HCT116 (cell line): ENCODE data around the gene PCCA. TPM values are rescaled to one million over a fixed set of nuclear protein-coding genes. Genes with fewer than 3 reads are reported as not detected.
A peak's percentile ranks its signal among the peaks of the same experiment; 100 is the strongest.

Experiments used
- ATAC-seq: fragments of 200-7000 bp; cut with Tn5 transposase; 2 replicates; pipeline ENCODE4 v1.9.1; 2020; ENCODE audit warnings: mild to moderate bottlenecking, moderate library complexity
- BruUV-seq: library from RNA; stranded (reverse); fragments of 400-500 nt; replicated peaks from 2 replicates; lab custom pipeline; 2021; lab: Mats Ljungman, UMichigan
- CTCF ChIA-PET: fragments of 300-600 bp; sonication (Branson Sonifier 250); formaldehyde crosslinking; loops from one replicate; lab custom pipeline; 2021; ENCODE audit warnings: antibody characterized with exemption; lab: Charles Lee
- POLR2A ChIA-PET: fragments of 300-600, 350-600 bp; sonication (Branson Sonifier 250); formaldehyde crosslinking; loops from one replicate; lab custom pipeline; 2021; ENCODE audit warnings: antibody characterized with exemption; lab: Charles Lee
- RAD21 ChIA-PET, 2 experiments: fragments of 300-600 bp; sonication (Branson Sonifier 250); formaldehyde crosslinking; loops; one replicate each; lab custom pipeline; 2023; ENCODE audit warnings: low total read pairs in 2 of 2; ENCODE audit not compliant: uncharacterized antibody in 2 of 2, unreplicated experiment in 2 of 2, low non-redundant PET in 1 of 2; lab: Charles Lee
- DNase-seq: peaks from one replicate; pipeline ENCODE4 v3.0.0-alpha.2; 2010; ENCODE audit warnings: low read depth, low spot score
- H2AFZ ChIP-seq: fragments of 200-600 bp; shearing (Covaris generic), sonication (generic); 2 replicates; pipeline ENCODE4 v1.6.1; 2017; ENCODE audit warnings: low read depth, mixed run types, mixed read lengths, antibody characterized with exemption, low read length; ENCODE audit not compliant: poor library complexity, severe bottlenecking
- H3K27ac ChIP-seq: 2 replicates; pipeline ENCODE4 v1.5.1; 2012; ENCODE audit warnings: low read depth, low read length
- H3K27me3 ChIP-seq: fragments of 200-600 bp; sonication (generic); 2 replicates; pipeline ENCODE4 v1.6.1; 2016; ENCODE audit warnings: mixed run types, low read length, mixed read lengths; ENCODE audit not compliant: insufficient read depth
- H3K36me3 ChIP-seq, 2 experiments: fragments of 200-500 bp in 1 of 2; fragments of 200-600 bp in 1 of 2; sonication (Bioruptor generic) in 1 of 2; sonication (generic) in 1 of 2; 2 replicates each; pipeline versions ENCODE4 v1.5.1 to v1.6.1; 2014 to 2016; ENCODE audit warnings: low read length in 2 of 2, inconsistent platforms in 1 of 2, mixed read lengths in 1 of 2, mixed run types in 1 of 2; ENCODE audit not compliant: insufficient read depth in 2 of 2, control insufficient read depth in 1 of 2
- H3K4me1 ChIP-seq, 2 experiments: fragments of 200-600 bp in 1 of 2; sonication (generic) in 1 of 2; 2 replicates each; pipeline versions ENCODE4 v1.5.1 to v1.6.1; 2012 to 2017; ENCODE audit warnings: low read length in 2 of 2, inconsistent platforms in 1 of 2, mild to moderate bottlenecking in 1 of 2, mixed read lengths in 1 of 2, mixed run types in 1 of 2, moderate library complexity in 1 of 2; ENCODE audit not compliant: insufficient read depth in 2 of 2, control insufficient read depth in 1 of 2
- H3K4me2 ChIP-seq: fragments of 200-600 bp; sonication (generic); 2 replicates; pipeline ENCODE4 v1.6.1; 2017; ENCODE audit warnings: mixed run types, low read length, mixed read lengths
- H3K4me3 ChIP-seq, 2 experiments: fragments of 200-600 bp in 1 of 2; sonication (generic) in 1 of 2; replicated peaks in 1 of 2; 2 replicates each; pipeline ENCODE4 v1.5.1; 2011 to 2016; ENCODE audit warnings: low read length in 2 of 2, control low read depth in 1 of 2, low read depth in 1 of 2, mild to moderate bottlenecking in 1 of 2, mixed read lengths in 1 of 2, mixed run types in 1 of 2
- H3K79me2 ChIP-seq: fragments of 200-600 bp; sonication (generic); 2 replicates; pipeline ENCODE4 v1.6.1; 2017; ENCODE audit warnings: mild to moderate bottlenecking, mixed run types, low read length, moderate library complexity, mixed read lengths; ENCODE audit not compliant: insufficient read depth
- H3K9ac ChIP-seq: fragments of 200-600 bp; sonication (generic); 2 replicates; pipeline ENCODE4 v1.6.1; 2016; ENCODE audit warnings: low read length, mixed read lengths
- H3K9me2 ChIP-seq: fragments of 200-600 bp; sonication (generic), shearing (Covaris generic); 2 replicates; pipeline ENCODE4 v1.6.1; 2017; ENCODE audit warnings: mixed run types, mild to moderate bottlenecking, moderate library complexity; ENCODE audit not compliant: insufficient read depth
- H3K9me3 ChIP-seq, 2 experiments: fragments of 200-500 bp in 1 of 2; fragments of 200-600 bp in 1 of 2; sonication (Bioruptor generic) in 1 of 2; sonication (generic) in 1 of 2; 2 replicates each; pipeline ENCODE4 v1.6.1; 2014 to 2017; ENCODE audit warnings: low read length in 2 of 2, mixed read lengths in 2 of 2, inconsistent platforms in 1 of 2, low read depth in 1 of 2, mild to moderate bottlenecking in 1 of 2, mixed run types in 1 of 2, moderate library complexity in 1 of 2; ENCODE audit not compliant: control insufficient read depth in 1 of 2, insufficient read depth in 1 of 2
- H4K20me1 ChIP-seq: fragments of 200-600 bp; sonication (generic), shearing (Covaris generic); 2 replicates; pipeline ENCODE4 v1.6.1; 2017; ENCODE audit warnings: mixed run types, mild to moderate bottlenecking, moderate library complexity; ENCODE audit not compliant: insufficient read depth
- CEBPB ChIP-seq: IDR thresholded peaks from 2 replicates; pipeline ENCODE4 v1.6.1; 2012; ENCODE audit warnings: low read depth
- ELF1 ChIP-seq: IDR thresholded peaks from 2 replicates; pipeline ENCODE4 v1.6.1; 2012; ENCODE audit warnings: low read depth, borderline replicate concordance
- EZH2phosphoT487 ChIP-seq: fragments of 200-600 bp; IDR thresholded peaks from 2 replicates; pipeline ENCODE4 v1.6.1; 2018; ENCODE audit warnings: antibody characterized with exemption, borderline replicate concordance
- FOSL1 ChIP-seq: IDR thresholded peaks from 2 replicates; pipeline ENCODE4 v1.6.1; 2012; ENCODE audit warnings: low read depth
- JUND ChIP-seq: IDR thresholded peaks from 2 replicates; pipeline ENCODE4 v1.6.1; 2012
- ZFX ChIP-seq: fragments of 450-650 bp; IDR thresholded peaks from 2 replicates; pipeline ENCODE4 v1.6.1; 2017
- intact Hi-C: fragments of 100-400 bp; cut with micrococcal nuclease; formaldehyde crosslinking; loops from 2 replicates; pipeline ENCODE4 v1.10.0; 2022
- total RNA-seq: library from RNA; stranded (reverse); gene quantifications from one replicate; pipeline ENCODE4 v1.2.1, GENCODE V29; 2021; ENCODE audit not compliant: unreplicated experiment

The PCCA gene
- total RNA-seq, 1 experiment from 2014 or later = 23.0 TPM

- Histone ChIP-seq H3K4me1 (peaks cover 2 to 8% of the 10 kb centered on the region in 2 experiments; a peak in 3 of 4 replicates), H3K9me2 (no peaks in the 10 kb centered on the region), H3K79me2 (no peaks in the 10 kb centered on the region)
- POLR2A ChIA-PET = no interaction called here
- TF ChIP-seq EZH2phosphoT487 (no peak), ELF1 (no peak), ZFX (no peak), FOSL1 (0 out of 2 replicates have a peak, but pooled peaks have one; percentile 9), JUND (peak; percentile 21; the same call in 1 of the 2 replicates), CEBPB (peak; percentile 59)
- TF ChIP-seq, all 23 proteins: peak for 3
- intact Hi-C loops = no loop called here
- no peaks in the 10 kb centered on the region for H3K9me3 ChIP-seq
- no TSS peak for BruUV-seq
- H3K4me2 ChIP-seq = 0 out of 2 replicates have a peak overlapping the region, but pooled peaks have one; percentile 0
- H3K4me3 ChIP-seq = no peak overlapping the region
- no peaks in the 10 kb centered on the region for H4K20me1 ChIP-seq
- ChIA-PET CTCF (no interaction called here), RAD21 (no interaction called here)
- no peak overlapping the region for H2AFZ ChIP-seq
- no peaks in the 10 kb centered on the region for H3K27me3 ChIP-seq
- DNase-seq (no peak), ATAC-seq (no peak)
- H3K27ac ChIP-seq = no peak overlapping the region
- no peaks in the 10 kb centered on the region for H3K36me3 ChIP-seq
- no peak overlapping the region for H3K9ac ChIP-seq
These were observed 334.5 kb downstream of the PCCA start for GRCh38 chr13:100423375-100423774.

GRCh38 chr13:100428986-100429385, 340.1 kb downstream of the PCCA start:
- Histone ChIP-seq H3K4me2 (no peak overlapping the region), H3K9ac (no peak overlapping the region), H3K27ac (no peak overlapping the region), H3K4me3 (no peak overlapping the region), H4K20me1 (no peaks in the 10 kb centered on the region), H3K27me3 (no peaks in the 10 kb centered on the region), H3K9me2 (no peaks in the 10 kb centered on the region), H3K36me3 (no peaks in the 10 kb centered on the region), H3K4me1 (peaks cover 18 to 20% of the 10 kb centered on the region in 2 experiments), H3K9me3 (no peaks in the 10 kb centered on the region), H3K79me2 (no peaks in the 10 kb centered on the region), H2AFZ (no peak overlapping the region)
- BruUV-seq = no TSS peak
- intact Hi-C loops = no loop called here
- ATAC-seq = no peak
- RAD21 ChIA-PET = no interaction called here
- no peak for TF ChIP-seq ZFX
- CTCF ChIA-PET = no interaction called here
- DNase-seq = no peak
- POLR2A ChIA-PET = no interaction called here
